ENCODE measurements around the gene GTF3C2. TPM values are rescaled to one million over a fixed set of nuclear protein-coding genes. Genes with fewer than 3 reads are reported as not detected.

GTF3C2 gene
- total and polyA plus RNA-seq, 2 of the 13 experiments (the other 11 are each of a cell fraction or from before 2014, with no cell fraction given), result 77.5 to 130 TPM

DNA sequence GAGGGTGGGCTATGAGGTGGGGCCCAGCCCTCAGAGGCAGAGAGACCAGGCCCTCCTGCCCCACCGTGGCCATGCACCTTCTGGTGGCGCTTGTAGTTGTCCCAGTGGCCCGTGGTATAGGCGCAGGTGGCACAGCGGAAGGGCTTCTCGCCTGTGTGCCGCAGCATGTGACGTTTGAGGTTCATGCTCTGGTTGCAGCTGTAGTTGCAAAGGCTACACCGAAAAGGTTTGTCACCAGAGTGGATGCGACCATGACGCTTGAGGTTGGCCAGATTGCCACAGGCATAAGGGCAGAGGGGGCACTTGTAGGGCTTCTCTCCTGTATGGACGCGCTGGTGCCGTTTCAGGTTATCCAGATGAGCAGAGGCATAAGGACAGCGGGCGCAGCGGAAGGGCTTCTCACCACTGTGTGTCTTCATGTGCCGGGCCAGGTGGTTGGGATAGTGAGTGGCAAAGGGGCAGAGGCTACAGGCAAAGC lies 21.1 kb upstream of the GTF3C2 start (continued):
- no peak for TF ChIP-seq ZNF609 (CRISPR knock-in tag; IDR thresholded peaks at IDR 0.05; ENCODE audit: borderline replicate concordance)
- TF ChIP-seq BATF2 (CRISPR knock-in tag; IDR thresholded peaks at IDR 0.05), result no peak
- TF ChIP-seq MED8 (CRISPR knock-in tag; IDR thresholded peaks at IDR 0.05; ENCODE audit: insufficient replicate concordance), result no peak
- no peak for TF ChIP-seq RXRA (CRISPR knock-in tag; IDR thresholded peaks at IDR 0.05)
- no peak for TF ChIP-seq MAFF (IDR thresholded peaks at IDR 0.05; ENCODE audit: low read depth, low read length)
- TF ChIP-seq KLF12 (CRISPR knock-in tag; IDR thresholded peaks at IDR 0.05; ENCODE audit: borderline replicate concordance), result no peak
- no peak for TF ChIP-seq HNRNPUL1 (IDR thresholded peaks at IDR 0.05; ENCODE audit: low read depth, low read length)
- no peak for TF ChIP-seq REPIN1 (CRISPR knock-in tag; IDR thresholded peaks at IDR 0.05; ENCODE audit: borderline replicate concordance, low read depth)
- TF ChIP-seq ZBTB20 (CRISPR knock-in tag; IDR thresholded peaks at IDR 0.05; ENCODE audit: borderline replicate concordance, low read depth), result no peak
- no peak for TF ChIP-seq ZSCAN22 (CRISPR knock-in tag; IDR thresholded peaks at IDR 0.05)
- no peak for TF ChIP-seq HCFC1 (IDR thresholded peaks at IDR 0.05; ENCODE audit: low read depth, low read length)
- no peak for TF ChIP-seq MED1 (CRISPR knock-in tag; IDR thresholded peaks at IDR 0.05)
- TF ChIP-seq, protein P1, sequence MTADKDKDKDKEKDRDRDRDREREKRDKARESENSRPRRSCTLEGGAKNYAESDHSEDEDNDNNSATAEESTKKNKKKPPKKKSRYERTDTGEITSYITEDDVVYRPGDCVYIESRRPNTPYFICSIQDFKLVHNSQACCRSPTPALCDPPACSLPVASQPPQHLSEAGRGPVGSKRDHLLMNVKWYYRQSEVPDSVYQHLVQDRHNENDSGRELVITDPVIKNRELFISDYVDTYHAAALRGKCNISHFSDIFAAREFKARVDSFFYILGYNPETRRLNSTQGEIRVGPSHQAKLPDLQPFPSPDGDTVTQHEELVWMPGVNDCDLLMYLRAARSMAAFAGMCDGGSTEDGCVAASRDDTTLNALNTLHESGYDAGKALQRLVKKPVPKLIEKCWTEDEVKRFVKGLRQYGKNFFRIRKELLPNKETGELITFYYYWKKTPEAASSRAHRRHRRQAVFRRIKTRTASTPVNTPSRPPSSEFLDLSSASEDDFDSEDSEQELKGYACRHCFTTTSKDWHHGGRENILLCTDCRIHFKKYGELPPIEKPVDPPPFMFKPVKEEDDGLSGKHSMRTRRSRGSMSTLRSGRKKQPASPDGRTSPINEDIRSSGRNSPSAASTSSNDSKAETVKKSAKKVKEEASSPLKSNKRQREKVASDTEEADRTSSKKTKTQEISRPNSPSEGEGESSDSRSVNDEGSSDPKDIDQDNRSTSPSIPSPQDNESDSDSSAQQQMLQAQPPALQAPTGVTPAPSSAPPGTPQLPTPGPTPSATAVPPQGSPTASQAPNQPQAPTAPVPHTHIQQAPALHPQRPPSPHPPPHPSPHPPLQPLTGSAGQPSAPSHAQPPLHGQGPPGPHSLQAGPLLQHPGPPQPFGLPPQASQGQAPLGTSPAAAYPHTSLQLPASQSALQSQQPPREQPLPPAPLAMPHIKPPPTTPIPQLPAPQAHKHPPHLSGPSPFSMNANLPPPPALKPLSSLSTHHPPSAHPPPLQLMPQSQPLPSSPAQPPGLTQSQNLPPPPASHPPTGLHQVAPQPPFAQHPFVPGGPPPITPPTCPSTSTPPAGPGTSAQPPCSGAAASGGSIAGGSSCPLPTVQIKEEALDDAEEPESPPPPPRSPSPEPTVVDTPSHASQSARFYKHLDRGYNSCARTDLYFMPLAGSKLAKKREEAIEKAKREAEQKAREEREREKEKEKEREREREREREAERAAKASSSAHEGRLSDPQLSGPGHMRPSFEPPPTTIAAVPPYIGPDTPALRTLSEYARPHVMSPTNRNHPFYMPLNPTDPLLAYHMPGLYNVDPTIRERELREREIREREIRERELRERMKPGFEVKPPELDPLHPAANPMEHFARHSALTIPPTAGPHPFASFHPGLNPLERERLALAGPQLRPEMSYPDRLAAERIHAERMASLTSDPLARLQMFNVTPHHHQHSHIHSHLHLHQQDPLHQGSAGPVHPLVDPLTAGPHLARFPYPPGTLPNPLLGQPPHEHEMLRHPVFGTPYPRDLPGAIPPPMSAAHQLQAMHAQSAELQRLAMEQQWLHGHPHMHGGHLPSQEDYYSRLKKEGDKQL (CRISPR knock-in tag; IDR thresholded peaks at IDR 0.05; ENCODE audit: low read depth), result no peak
- no peak for TF ChIP-seq ZNF430 (CRISPR knock-in tag; IDR thresholded peaks at IDR 0.05)
- TF ChIP-seq GPN1 (CRISPR knock-in tag; IDR thresholded peaks at IDR 0.05; ENCODE audit: borderline replicate concordance), result no peak
- TF ChIP-seq ZFX (CRISPR knock-in tag; IDR thresholded peaks at IDR 0.05; ENCODE audit: low read depth), result peak; percentile 16; the same call in 1 of the 2 replicates
- no peak for TF ChIP-seq ZNF510 (CRISPR knock-in tag; IDR thresholded peaks at IDR 0.05; ENCODE audit: low read depth)
- peak; percentile 88 for TF ChIP-seq AKAP8 (CRISPR knock-in tag; IDR thresholded peaks at IDR 0.05)
- TF ChIP-seq CEBPB (IDR thresholded peaks at IDR 0.05; ENCODE audit: borderline replicate concordance, low read depth, low read length), result no peak
- no peak for TF ChIP-seq KDM1A (CRISPR knock-in tag; IDR thresholded peaks at IDR 0.05)
- no peak for TF ChIP-seq EZH2 (conservative IDR thresholded peaks at IDR 0.05; ENCODE audit: low read depth, low read length)
